Jurkat, Clone E6-1 (cell line): ENCODE data around the gene CD247. TPM values are rescaled to one million over a fixed set of nuclear protein-coding genes. Genes with fewer than 3 reads are reported as not detected.
"Not testable (repeated sequence)": the region's sequence is repeated elsewhere in the genome, so short reads cannot be mapped to it uniquely, and the experiment has no call there.

Source experiments
- DNase-seq: peaks from one replicate; pipeline ENCODE4 v3.0.0-alpha.2; 2011; ENCODE audit warnings: low read depth, low spot score
- H3K4me3 ChIP-seq: 2 replicates; pipeline ENCODE4 v1.5.1; 2011; ENCODE audit warnings: mild to moderate bottlenecking, low read length, control low read depth, moderate library complexity
- polyA plus RNA-seq: library from polyadenylated mRNA; unstranded; fragments of >200 nt; gene quantifications from one replicate; pipeline ENCODE4 v1.2.1, GENCODE V29; 2012; ENCODE audit warnings: missing spikeins; ENCODE audit not compliant: insufficient read length, insufficient read depth

The CD247 gene
- 109 TPM for polyA plus RNA-seq

- peak within 1 kb of the TSS; percentile 77 for H3K4me3 ChIP-seq
- peak; percentile 90 for DNase-seq
Observed at GRCh38 chr1:167518331-167518700, at the start of gene CD247. TSS of gene CD247 (minus strand) at chr1:167518529. CDS start at chr1:167518465, 64 bp downstream.

- no peak overlapping the region for H3K4me3 ChIP-seq
- no peak for DNase-seq
Observed at GRCh38 chr1:167567663-167568062, 49.3 kb upstream of the CD247 start.

- no peak for DNase-seq
- H3K4me3 ChIP-seq, result no peak overlapping the region
Observed at GRCh38 chr1:167566766-167567165, 48.4 kb upstream of the CD247 start.

DNA sequence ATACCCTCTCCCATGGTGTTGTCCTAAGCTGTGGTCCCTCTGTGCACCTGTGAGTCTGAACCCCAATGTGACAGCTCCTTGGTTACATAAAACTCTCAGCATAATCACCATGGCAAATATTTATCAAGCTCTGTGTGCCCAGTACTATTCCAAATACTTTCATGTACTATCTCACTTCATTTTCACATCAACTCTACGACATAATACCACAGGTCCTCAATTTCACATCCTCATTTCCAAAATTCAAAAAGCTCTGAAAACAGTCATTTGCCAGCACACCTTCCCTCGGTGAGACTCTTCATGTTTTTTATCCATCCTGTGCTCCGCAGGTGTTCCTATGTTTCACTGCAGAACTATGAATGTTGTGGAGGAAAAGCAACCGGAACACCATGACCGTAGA, 47.6 kb upstream of the CD247 start:
- no peak for DNase-seq
- H3K4me3 ChIP-seq, result no peak overlapping the region

GRCh38 chr1:167564612-167565270, 46.4 kb upstream of the CD247 start:
- no peak for DNase-seq

DNA sequence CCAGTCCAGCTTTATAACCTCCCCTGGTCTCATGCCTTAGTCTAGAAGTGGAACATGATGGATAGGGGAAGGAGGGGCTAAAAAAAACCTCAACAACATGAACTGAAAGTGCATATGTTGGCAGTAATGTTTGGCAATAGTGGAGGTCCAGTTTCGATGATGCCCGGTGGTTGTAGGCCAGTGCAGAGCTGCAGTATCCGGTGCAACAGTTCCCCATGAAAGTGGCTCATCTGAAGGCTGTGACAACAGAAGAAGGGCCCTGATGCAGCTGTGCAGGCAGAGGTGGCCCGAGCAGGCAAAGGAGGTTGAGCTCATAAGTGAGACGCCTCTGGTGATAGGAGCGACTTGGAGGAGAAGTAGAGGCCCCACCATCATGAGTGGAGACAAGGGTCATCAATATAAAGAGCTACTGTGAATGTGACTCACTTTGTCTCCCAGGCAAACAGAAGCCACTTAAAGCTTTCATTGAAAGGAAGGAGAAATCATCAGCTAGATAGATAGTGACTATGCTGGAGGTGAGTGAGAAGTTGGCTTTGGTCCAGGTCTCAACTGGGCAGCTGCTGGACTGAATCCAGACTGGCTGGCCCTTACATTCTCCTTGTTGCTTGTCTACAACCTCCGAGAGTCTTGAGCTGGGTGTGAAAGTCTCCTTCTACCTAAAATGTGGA, 45.4 kb upstream of the CD247 start:
- no peak for DNase-seq
- H3K4me3 ChIP-seq, result no peak overlapping the region

More at GRCh38 chr1:167564612-167565270, 46.4 kb upstream of the CD247 start:
- no peak overlapping the region for H3K4me3 ChIP-seq

DNA sequence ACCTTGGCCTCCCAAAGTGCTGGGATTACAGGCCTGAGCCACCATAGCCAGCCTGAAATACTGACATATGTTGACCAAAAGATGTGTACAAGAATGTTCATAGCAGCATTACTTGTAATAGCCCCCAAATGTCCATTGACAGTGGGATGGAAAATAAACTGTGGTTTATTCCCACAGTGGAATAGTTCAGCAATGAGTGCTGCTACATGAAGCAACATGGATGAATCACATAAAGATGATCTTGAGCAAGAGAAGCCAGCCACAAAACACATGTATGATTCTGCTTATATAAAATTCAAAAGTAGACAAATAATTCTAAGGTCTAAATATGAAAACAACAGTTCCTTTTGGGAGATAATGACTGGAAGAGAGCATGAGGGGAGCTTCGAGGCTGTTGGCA, 44.4 kb upstream of the CD247 start:
- no peak overlapping the region for H3K4me3 ChIP-seq
- DNase-seq, result no peak

DNA sequence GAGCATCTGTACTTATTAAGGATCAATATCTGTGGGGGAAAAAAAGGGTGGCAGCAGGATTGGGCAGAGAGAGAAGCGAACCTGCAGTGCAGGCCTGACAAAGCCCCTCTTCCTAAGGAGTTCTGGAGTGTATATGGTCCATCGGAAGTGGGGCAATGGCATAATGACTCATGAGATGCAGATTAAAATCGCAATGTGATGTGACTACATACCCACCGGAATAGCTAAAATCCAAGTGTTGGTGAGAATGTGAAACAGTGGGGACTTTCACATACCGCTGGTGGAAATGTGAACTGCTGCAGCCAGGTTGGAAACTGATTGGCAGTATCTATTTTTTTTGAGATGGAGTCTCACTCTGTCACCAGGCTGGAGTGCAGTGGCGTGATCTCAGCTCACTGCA, 43.4 kb upstream of the CD247 start:
- DNase-seq, result no peak
- H3K4me3 ChIP-seq, result no peak overlapping the region

DNA sequence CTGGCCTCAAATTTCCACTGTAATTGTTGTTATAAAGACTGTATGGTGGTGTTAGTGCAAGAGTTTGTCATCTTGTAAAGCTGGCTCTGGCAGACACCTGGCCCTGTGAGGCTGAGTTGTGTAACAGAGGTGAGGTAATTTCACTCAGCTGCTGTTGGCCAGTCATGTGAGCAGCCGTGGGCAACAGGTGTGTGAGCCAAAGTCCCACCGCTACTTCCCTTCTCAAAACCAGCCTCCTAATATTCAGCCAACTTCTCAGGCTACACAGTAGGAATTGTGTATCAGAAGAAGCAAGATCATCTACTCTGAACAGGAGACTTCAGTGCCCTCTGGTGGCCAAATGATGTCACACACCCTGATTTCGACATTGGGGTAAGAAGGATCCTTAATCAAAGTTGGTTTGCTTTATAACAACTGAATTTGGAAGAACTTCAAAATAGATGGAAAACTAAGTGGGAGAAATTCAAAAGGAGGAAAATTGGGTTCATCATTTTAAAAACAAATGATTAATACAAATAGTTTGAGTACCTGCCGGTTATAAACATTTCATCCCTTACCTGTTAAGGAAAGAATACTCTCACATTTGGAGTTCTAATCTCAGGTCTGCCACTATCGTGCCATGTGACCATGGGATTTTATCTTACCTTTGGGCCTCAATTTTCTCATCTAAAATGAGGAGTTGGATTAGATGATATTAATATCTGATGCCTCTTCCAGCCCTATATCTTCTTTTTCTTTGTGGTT, 37.8 kb upstream of the CD247 start:
- H3K4me3 ChIP-seq, result no peak overlapping the region
- peak; percentile 79 for DNase-seq

DNA sequence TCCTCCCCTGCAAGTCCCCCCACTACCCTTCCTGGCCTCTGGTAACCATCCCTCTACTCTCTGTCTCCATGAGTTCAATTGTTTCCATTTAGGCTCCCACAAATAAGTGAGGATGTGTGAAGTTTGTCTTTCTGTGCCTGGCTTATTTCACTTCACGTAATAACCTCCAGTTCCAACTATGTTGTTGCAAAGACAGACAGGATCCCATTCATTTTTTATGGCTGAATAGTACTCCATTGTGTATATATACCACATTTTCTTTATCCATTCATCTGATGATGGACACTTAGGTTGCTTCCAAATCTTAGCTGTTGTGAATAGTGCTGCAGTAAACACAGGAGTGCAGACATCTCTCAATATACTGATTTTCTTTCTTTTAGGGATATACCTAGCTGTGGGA, 36.7 kb upstream of the CD247 start:
- H3K4me3 ChIP-seq, DNase-seq: not testable (repeated sequence)

GRCh38 chr1:167554028-167554779, 35.9 kb upstream of the CD247 start:
- DNase-seq, result no peak
- H3K4me3 ChIP-seq, result peak overlapping the region; percentile 57

GRCh38 chr1:167553136-167554027, 35.1 kb upstream of the CD247 start, which contains the start of gene CREG1:
TSS of gene CREG1 (minus strand) at chr1:167553762.
- H3K4me3 ChIP-seq, result peak within 1 kb of the TSS; percentile 57
- DNase-seq, result peak; percentile 81

DNA sequence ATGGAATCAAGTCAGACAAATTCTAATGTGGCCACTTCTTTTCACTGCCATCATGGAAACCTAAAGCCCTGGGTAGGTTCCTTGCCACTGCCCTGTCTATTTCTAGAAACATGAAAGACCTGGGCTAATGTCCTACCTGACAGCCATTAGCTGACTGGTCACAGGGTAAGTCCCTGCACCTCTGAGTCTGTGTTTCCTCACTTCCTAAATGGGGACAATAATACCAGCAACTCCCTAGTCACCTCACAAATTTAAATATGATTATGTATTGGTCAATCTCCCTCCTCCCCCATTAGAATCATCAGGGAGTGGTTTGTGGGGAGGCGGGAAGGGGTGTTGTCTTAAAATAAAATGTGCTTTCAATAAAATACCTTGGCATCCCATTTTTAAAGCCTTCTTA, 33.0 kb upstream of the CD247 start:
- no peak for DNase-seq

DNA sequence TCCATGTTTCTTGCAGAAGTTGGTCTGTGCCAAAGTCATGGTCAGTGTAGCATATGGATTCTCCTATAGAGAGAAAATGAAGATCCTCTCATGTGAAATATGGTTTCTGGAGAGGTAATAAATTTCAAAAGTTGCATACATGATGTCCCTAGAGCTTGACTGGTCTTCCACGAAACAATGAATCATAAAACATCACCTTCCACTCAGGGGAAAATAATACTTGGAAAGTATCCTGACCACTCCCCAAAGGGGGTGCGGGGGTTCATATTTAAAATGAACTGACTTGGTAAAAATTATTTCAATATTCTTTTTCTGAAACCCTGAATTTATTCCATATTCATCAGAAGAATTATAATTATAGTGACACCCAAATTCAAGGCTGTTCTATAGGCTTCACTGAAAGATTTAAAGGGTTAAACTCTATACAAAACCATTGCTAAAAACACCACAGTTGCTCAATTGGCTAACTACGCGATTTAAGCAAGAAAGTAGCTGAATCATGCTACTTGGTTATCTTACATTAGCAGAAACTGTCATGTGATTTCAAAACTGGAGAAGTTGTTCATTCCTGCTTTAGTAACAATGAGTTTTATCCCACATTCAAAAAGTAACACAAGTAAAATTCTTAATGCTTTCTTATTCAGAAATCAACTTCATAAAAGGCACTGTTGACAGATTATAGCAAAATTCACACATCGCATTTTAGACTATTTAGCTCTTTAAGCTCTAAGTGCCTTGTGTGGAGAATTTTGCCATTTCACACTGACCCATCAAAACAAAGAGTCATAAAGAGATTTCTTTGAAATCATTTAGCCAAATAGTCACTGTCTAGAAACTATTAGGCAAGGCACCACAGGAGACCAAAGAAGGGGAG, 30.0 kb upstream of the CD247 start:
- no peak for DNase-seq
- no peak overlapping the region for H3K4me3 ChIP-seq

More for the DNA sequence above, 33.0 kb upstream of the CD247 start:
- H3K4me3 ChIP-seq, result no peak overlapping the region

DNA sequence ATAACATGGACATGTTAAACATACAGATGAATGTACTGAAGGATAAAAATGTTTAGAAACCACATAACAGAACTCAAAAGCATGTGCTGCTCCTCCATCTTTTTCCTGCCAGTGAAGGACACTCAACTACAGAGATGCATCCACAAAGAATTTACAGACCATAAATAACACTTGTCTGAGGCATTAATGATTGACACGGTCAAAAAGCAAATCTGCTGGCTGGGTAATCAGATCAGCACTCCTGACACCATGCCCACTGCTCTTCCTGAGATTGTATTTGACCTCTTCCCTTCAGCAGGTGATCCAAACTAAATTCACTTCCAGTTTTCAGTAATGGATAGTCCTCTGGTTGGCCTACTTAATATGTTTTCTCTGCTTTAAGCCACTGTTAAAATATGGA, 28.6 kb upstream of the CD247 start:
- DNase-seq, result no peak
- no peak overlapping the region for H3K4me3 ChIP-seq

- DNase-seq, result no peak
- H3K4me3 ChIP-seq, result no peak overlapping the region
Observed at GRCh38 chr1:167545349-167545748, 27.0 kb upstream of the CD247 start.

DNA sequence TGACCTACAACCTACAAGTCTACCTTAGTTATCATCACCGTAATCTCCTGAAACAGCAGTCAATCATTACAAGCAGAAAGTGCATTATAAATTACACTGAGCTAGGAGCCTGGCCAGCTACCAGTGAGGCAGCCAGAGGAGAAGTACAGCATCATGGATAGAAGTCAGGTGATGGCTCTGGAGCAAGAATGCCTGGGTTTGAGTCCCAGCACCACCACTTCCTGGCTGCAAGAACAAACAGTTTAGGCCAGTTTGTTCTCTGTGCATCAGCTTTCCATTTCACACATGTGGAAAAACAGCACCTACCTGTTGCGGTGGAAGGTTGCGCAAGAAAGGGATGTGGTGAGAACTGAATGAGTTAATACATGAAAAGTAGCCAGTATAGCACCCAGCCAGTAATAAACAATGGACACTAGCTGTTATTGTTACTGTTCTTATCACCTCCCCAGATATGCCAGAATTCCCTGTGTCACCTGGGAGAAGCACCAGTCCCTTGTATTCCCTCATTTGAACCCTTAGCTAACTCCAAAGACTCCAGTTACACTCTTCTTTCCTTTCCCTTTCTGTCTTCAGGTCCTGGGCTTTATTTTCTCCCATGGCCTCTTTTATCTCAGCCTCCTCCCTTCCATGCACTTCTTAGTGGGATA, 26.2 kb upstream of the CD247 start:
- peak; percentile 58 for DNase-seq
- H3K4me3 ChIP-seq, result no peak overlapping the region
